Lower leg skin (tissue), 4 donors: Measurements from ENCODE around the gene BABAM1. TPM values are rescaled to one million over a fixed set of nuclear protein-coding genes. Genes with fewer than 3 reads are reported as not detected.

ENCODE experiments used
- DNase-seq, 2 donors: peaks; one replicate each; pipeline ENCODE4 v3.0.0-alpha.2; 2019; ENCODE audit warnings: low spot score in 2 of 2
- H3K4me3 ChIP-seq: fragments of 200-600 bp; sonication (generic); 2 replicates; pipeline ENCODE4 v1.5.1; 2017; ENCODE audit warnings: mild to moderate bottlenecking, low read depth; ENCODE audit not compliant: poor library complexity, severe bottlenecking
- POLR2A ChIP-seq, 2 donors: fragments of 450-650 bp; IDR thresholded peaks; one replicate each; pipeline ENCODE4 v1.6.1; 2016 to 2017; ENCODE audit warnings: antibody characterized with exemption in 2 of 2, mild to moderate bottlenecking in 1 of 2, moderate library complexity in 1 of 2
- WGBS, 2 donors: methylation state at CpG; one replicate each; pipeline ENCODE4 v1.1.5; 2018; 5-methylcytosine and 5-hydroxymethylcytosine counted together
- intact Hi-C: fragments of 100-400 bp; cut with DNase I; formaldehyde crosslinking; loops from one replicate; pipeline ENCODE4 v1.15.0; 2023; ENCODE audit warnings: low total_unique reads
- total RNA-seq, 4 donors: library from RNA; depleted of rRNA; stranded (reverse); fragments of >200 nt; gene quantifications; one replicate each; pipeline ENCODE4 v1.1.0, GENCODE V29; 2016
- TF ChIP-seq, protein P1 (sequence below), 3 donors: fragments of 450-650 bp; IDR thresholded peaks; one replicate each; pipeline ENCODE4 v1.5.1; 2016; ENCODE audit warnings: antibody characterized with exemption in 3 of 3, mild to moderate bottlenecking in 3 of 3, moderate library complexity in 2 of 3

The BABAM1 gene
- total RNA-seq, 4 donors from 2014 or later = 48.3 to 61.2 (median 59.6) TPM

DNA sequence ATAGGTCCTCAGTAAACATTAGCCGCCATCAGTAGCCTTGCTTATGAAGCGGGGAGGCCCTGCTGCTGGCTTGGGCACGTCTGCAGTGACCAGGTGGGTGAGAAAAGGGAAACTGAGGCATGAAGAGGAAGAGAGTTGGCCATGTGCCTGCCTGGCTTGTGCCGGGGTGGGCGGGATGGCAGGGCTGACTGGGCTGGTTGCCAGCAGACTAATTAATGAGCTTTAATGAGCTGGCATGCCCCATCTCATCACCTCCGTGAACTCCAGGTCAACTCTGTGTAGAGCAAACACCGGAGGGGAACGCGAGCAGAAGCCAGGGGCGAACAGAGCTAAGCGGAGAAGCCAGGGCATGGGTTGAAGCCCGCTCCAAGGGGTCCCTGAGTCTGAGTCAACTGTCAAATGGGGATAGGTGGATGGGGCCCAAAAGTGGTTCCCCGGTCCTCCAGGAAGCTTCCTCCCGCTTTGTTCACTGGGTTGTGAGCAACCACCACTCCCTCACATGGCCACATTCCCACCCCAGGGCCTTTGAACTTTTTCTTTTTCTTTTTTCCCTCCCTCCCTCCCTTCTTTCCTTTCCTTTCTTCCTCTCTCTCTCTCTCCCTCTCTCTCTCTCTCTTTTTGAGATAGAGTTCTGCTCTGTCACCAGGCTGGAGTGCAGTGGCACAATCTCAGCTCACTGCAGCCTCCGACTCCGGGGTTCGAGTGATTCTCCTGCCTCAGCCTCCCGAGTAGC lies 30.3 kb upstream of the BABAM1 start:
- TF ChIP-seq POLR2A (IDR thresholded peaks at IDR 0.05) = no peak
- TF ChIP-seq, protein P1, sequence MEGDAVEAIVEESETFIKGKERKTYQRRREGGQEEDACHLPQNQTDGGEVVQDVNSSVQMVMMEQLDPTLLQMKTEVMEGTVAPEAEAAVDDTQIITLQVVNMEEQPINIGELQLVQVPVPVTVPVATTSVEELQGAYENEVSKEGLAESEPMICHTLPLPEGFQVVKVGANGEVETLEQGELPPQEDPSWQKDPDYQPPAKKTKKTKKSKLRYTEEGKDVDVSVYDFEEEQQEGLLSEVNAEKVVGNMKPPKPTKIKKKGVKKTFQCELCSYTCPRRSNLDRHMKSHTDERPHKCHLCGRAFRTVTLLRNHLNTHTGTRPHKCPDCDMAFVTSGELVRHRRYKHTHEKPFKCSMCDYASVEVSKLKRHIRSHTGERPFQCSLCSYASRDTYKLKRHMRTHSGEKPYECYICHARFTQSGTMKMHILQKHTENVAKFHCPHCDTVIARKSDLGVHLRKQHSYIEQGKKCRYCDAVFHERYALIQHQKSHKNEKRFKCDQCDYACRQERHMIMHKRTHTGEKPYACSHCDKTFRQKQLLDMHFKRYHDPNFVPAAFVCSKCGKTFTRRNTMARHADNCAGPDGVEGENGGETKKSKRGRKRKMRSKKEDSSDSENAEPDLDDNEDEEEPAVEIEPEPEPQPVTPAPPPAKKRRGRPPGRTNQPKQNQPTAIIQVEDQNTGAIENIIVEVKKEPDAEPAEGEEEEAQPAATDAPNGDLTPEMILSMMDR (IDR thresholded peaks at IDR 0.05) = no peak
- WGBS, 2 donors = 80 to 83% methylated on average over 18 of the region's 18 CpGs
- intact Hi-C loops = no loop called here
- DNase-seq = no peak
- H3K4me3 ChIP-seq = no peak overlapping the region

DNA sequence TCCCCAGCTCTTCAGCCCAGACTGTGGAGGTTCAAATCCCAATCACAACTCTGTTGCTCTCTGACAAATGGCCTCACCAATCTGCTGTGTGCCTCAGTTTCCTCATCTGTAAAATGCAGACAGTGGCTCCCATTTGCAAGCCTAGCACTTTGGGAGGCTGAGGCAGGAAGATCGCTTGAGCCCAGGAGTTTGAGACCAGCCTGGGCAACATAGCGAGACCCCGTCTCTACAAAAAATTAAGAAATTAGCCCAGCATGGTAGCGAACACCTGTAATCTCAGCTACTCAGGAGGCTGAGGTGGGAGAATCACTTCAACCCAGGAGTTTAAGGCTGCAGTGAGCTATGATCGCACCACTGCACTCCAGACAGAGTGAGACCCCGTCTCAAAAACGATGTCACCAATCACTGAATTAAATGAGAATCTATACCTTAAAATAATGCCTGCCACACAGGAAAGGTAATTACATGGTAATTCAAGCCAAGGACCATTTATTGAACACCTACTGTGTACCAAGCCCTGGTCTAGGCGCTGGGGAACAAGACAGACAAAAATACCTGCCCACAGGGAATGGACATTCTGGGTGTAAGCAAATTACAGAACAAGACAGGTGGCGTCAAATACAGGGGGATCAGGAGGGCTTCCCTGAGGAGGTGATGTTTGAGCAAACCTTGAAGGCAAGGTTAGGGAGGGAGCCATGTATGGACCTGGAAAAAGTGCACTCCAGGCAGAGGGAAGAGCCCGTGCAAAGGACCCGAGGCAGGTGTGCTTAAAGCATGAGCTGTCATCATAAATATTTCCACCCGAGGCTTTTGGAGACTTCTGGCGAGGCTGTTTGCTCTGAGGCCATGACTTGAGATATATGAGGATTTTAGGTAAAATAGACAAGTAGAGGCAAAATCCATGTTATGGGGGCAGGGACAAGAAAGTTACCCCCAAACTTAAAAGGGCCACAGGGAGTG lies 29.2 kb upstream of the BABAM1 start:
- no peak overlapping the region for H3K4me3 ChIP-seq
- intact Hi-C loops = no loop called here
- TF ChIP-seq, protein P1 (IDR thresholded peaks at IDR 0.05) = no peak
- TF ChIP-seq POLR2A (IDR thresholded peaks at IDR 0.05) = no peak
- DNase-seq = no peak
- 88 to 91% methylated on average over 13 of the region's 13 CpGs for WGBS, 2 donors

DNA sequence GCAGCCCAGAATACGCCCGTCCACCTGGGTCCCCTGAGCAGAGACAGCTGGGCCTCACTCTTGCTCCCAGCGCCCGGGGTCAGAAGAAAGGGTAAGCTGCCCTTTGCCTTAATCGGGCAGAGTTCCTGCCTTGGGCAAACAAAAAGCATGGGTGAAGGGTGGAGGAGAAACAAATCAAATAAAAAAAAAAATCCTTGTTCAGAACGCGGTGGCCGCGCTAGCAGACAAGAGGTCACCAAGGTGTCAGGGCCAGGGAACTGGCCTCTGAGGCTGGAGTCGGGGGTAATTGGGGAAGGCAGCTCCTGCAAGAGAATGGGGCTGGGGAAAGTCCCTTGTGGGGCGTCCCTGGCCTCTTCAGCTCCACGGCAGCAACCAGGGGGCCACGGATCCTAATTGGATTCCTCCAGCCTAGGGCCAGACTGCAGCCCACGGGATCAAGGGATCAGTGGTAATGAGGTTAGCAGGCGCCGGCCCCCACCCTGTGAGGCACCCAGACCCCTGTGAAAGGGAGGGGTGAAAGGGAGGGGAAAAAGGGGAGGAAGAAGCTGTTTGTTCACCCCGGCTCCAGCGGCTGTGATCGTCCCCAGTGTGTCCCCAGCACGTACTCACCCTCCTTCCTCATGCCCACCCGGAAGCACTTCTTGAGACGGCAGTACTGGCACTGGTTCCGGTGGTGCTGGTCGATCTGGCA lies 27.0 kb upstream of the BABAM1 start:
- intact Hi-C loops = no loop called here
- no peak for TF ChIP-seq POLR2A (IDR thresholded peaks at IDR 0.05)
- TF ChIP-seq, protein P1 (IDR thresholded peaks at IDR 0.05) = no peak
- no peak overlapping the region for H3K4me3 ChIP-seq
- DNase-seq = no peak
- 72 to 74% methylated on average over 24 of the region's 24 CpGs for WGBS, 2 donors

DNA sequence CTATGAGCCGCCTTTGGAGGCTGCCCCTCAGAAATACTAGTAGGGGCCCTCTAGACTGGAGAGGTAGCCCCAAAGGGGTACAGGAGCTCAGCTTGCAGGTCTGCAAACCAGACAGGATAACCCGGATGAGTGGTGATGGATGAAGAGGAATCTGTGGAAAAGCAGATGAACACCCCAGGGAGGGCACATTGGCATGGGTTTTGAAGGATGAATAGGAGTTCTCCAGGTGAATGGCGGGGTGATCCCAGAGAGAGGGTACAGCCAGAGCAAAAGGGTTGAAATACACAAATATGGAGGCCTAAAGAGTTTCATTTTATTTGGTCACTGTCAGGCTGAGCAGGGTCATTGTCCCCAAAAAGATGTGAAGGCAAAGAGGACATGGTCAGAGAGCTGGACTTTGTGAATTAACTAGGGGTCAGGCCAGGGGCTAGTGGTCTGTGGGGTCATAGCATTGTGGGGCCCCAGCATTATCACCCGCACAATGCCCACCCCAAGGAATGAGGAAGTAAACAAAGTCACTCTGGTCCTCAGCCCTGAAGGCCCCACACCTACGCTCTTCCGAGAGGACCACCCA lies 26.3 kb upstream of the BABAM1 start:
- no peak for DNase-seq
- H3K4me3 ChIP-seq = no peak overlapping the region
- intact Hi-C loops = no loop called here
- WGBS, 2 donors = 97% methylated on average over 5 to 6 of the region's 6 CpGs
- TF ChIP-seq, protein P1 (IDR thresholded peaks at IDR 0.05) = no peak
- no peak for TF ChIP-seq POLR2A (IDR thresholded peaks at IDR 0.05)

DNA sequence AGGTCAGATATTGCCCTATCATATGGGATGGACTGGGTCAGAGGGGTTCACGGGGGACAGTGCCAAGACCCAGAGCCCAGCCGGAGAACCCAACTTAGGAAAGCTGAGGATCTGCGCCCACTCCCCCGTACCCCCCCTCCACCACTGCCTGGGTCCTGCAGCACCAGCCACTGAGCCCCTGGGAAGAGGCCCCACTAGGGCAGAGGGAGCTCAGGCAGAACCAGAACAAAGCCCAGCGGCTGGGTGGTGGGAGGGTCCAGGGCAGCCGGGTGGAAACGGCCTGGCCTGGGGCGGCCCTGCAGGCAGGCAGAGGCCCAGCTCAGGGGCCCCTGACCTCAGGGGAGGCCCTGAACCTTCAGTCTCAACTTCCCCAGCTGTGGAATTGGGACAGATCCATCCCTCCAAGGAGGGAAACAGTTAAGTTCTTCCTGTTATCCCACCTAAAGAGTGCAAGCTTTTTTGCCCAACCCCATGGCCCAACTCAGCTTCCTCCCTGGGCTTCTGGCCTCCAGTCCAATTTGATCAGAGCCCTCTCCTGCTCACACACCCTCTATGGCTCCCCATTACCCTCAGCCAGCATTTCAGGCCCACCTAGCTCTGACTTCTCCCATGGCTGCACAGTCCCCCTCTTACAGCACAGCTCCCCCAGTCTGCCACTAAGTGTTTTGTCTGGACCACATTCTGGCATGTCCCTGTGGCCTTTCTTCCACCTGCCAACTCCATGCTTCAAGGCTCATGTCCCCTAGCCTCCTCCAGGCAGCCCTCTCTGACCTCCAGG lies 24.6 kb upstream of the BABAM1 start:
- DNase-seq = no peak
- intact Hi-C loops = no loop called here
- TF ChIP-seq POLR2A (IDR thresholded peaks at IDR 0.05) = no peak
- TF ChIP-seq, protein P1 (IDR thresholded peaks at IDR 0.05) = no peak
- 61 to 73% methylated on average over 4 to 8 of the region's 8 CpGs for WGBS, 2 donors
- H3K4me3 ChIP-seq = no peak overlapping the region
